GM23338 (cell line): ENCODE measurements around the gene MRTFA. TPM values are rescaled to one million over a fixed set of nuclear protein-coding genes. Genes with fewer than 3 reads are reported as not detected.

ENCODE experiments used
- ATAC-seq: fragments of 200-7000 bp; cut with Tn5 transposase; 3 replicates; pipeline ENCODE4 v1.9.1; 2020
- DNase-seq: peaks from one replicate; pipeline ENCODE4 v3.0.0-alpha.2; 2015; ENCODE audit warnings: low spot score
- H2AFZ ChIP-seq: fragments of 200-600 bp; sonication (generic); 2 replicates; pipeline ENCODE4 v1.8.0; 2016; ENCODE audit warnings: antibody characterized with exemption, mild to moderate bottlenecking, moderate library complexity
- H3F3A ChIP-seq: fragments of 200-600 bp; sonication (generic); replicated peaks from 2 replicates; pipeline ENCODE4 v1.8.0; 2017; ENCODE audit warnings: antibody characterized with exemption, mixed run types, low read depth
- H3K27ac ChIP-seq: fragments of 200-600 bp; sonication (generic); 2 replicates; pipeline ENCODE4 v1.6.1; 2016; ENCODE audit warnings: low read depth
- H3K27me3 ChIP-seq: fragments of 200-600 bp; sonication (generic); 2 replicates; pipeline ENCODE4 v1.8.0; 2016; ENCODE audit warnings: mild to moderate bottlenecking, mixed run types, moderate library complexity; ENCODE audit not compliant: insufficient read depth
- H3K36me3 ChIP-seq: fragments of 200-600 bp; sonication (generic); 2 replicates; pipeline ENCODE4 v1.8.0; 2016; ENCODE audit warnings: mild to moderate bottlenecking; ENCODE audit not compliant: insufficient read depth
- H3K4me1 ChIP-seq: fragments of 200-600 bp; sonication (generic); 2 replicates; pipeline ENCODE4 v1.8.0; 2016; ENCODE audit warnings: mild to moderate bottlenecking, moderate library complexity; ENCODE audit not compliant: insufficient read depth
- H3K4me2 ChIP-seq: fragments of 200-600 bp; sonication (generic); 2 replicates; pipeline ENCODE4 v1.7.1; 2017; ENCODE audit warnings: mixed run types
- H3K4me3 ChIP-seq: fragments of 200-600 bp; sonication (generic); 2 replicates; pipeline ENCODE4 v1.6.1; 2016; ENCODE audit warnings: mixed run types
- H3K79me2 ChIP-seq: fragments of 200-600 bp; sonication (generic); replicated peaks from 2 replicates; pipeline ENCODE4 v1.8.0; 2017; ENCODE audit warnings: mild to moderate bottlenecking; ENCODE audit not compliant: insufficient read depth
- H3K9me2 ChIP-seq: fragments of 200-600 bp; sonication (generic); 2 replicates; pipeline ENCODE4 v1.8.0; 2017; ENCODE audit not compliant: insufficient read depth
- H4K20me1 ChIP-seq: fragments of 200-600 bp; sonication (generic); replicated peaks from 2 replicates; pipeline ENCODE4 v1.8.0; 2017; ENCODE audit warnings: mild to moderate bottlenecking; ENCODE audit not compliant: insufficient read depth
- H3K27ac Mint-ChIP-seq: 2 replicates; pipeline ENCODE4 v1.8.0; 2020; ENCODE audit warnings: inconsistent platforms, mild to moderate bottlenecking, moderate library complexity, mixed read lengths
- H3K27me3 Mint-ChIP-seq: 3 replicates; pipeline ENCODE4 v1.8.0; 2022; ENCODE audit warnings: low read depth, mild to moderate bottlenecking, moderate library complexity, mixed read lengths, inconsistent platforms; ENCODE audit not compliant: insufficient read depth, poor library complexity
- H3K36me3 Mint-ChIP-seq: 3 replicates; pipeline ENCODE4 v1.8.0; 2021; ENCODE audit warnings: low read depth, mild to moderate bottlenecking, inconsistent platforms, moderate library complexity, mixed read lengths
- H3K4me1 Mint-ChIP-seq: 3 replicates; pipeline ENCODE4 v1.8.0; 2020; ENCODE audit warnings: mild to moderate bottlenecking, inconsistent platforms, mixed read lengths
- H3K4me3 Mint-ChIP-seq: 3 replicates; pipeline ENCODE4 v1.8.0; 2021; ENCODE audit warnings: moderate library complexity, mild to moderate bottlenecking, inconsistent platforms, mixed read lengths
- H3K9me3 Mint-ChIP-seq: 3 replicates; pipeline ENCODE4 v1.8.0; 2020; ENCODE audit warnings: moderate library complexity, mild to moderate bottlenecking, inconsistent platforms, mixed read lengths
- CTCF ChIP-seq, 2 experiments: fragments of 200-600 bp in 1 of 2; sonication (generic) in 1 of 2; conservative IDR thresholded peaks; 2 replicates each; pipeline versions ENCODE4 v1.5.1 to v1.6.1; 2016 to 2017; ENCODE audit warnings: antibody characterized with exemption in 2 of 2, low read depth in 2 of 2, mild to moderate bottlenecking in 2 of 2, moderate library complexity in 1 of 2
- JUNB ChIP-seq: IDR thresholded peaks from one replicate; pipeline ENCODE4 v1.6.1; 2016; ENCODE audit warnings: antibody characterized with exemption; ENCODE audit not compliant: unreplicated experiment
- ZNF331 ChIP-seq: fragments of 250-450 bp; sonication (Bioruptor Pico); IDR thresholded peaks from 2 replicates; pipeline ENCODE4 v1.5.0; 2020; ENCODE audit warnings: low read depth, mild to moderate bottlenecking, moderate library complexity
- polyA plus RNA-seq: library from polyadenylated mRNA; unstranded; fragments of >200 nt; fragmentation: Nextera tagmentation; extraction: Ambion mirVana; gene quantifications from 2 replicates; pipeline ENCODE4 v1.2.1, GENCODE V29; 2016
- total RNA-seq: library from RNA; depleted of rRNA; stranded (reverse); fragments of >200 nt; shearing (Covaris generic); gene quantifications from 2 replicates; pipeline ENCODE4 v1.2.3, GENCODE V29; 2014

Gene MRTFA
- total and polyA plus RNA-seq, 2 experiments from 2014 or later: 18.1 to 92.4 TPM

GRCh38 chr22:40525250-40525884 is 111.2 kb downstream of the MRTFA start:
- no peak overlapping the region for H3K27ac Mint-ChIP-seq
- no peak overlapping the region for H3K4me2 ChIP-seq

GRCh38 chr22:40524392-40525249 is 111.9 kb downstream of the MRTFA start:
- ATAC-seq (peak; percentile 49; the same call in 2 of the 3 replicates), DNase-seq (peak; percentile 40)
- Mint-ChIP-seq H3K27ac (no peak overlapping the region), H3K4me1 (no peaks in the 10 kb centered on the region), H3K9me3 (peaks cover 2% of the 10 kb centered on the region; the same call in 2 of the 3 replicates), H3K4me3 (no peak overlapping the region), H3K27me3 (peaks cover 2% of the 10 kb centered on the region), H3K36me3 (peaks cover 15% of the 10 kb centered on the region; the same call in 2 of the 3 replicates)
- Histone ChIP-seq H3K27me3 (no peaks in the 10 kb centered on the region), H3K36me3 (no peaks in the 10 kb centered on the region), H2AFZ (no peak overlapping the region), H3K27ac (no peak overlapping the region), H4K20me1 (no peaks in the 10 kb centered on the region), H3K9me2 (no peaks in the 10 kb centered on the region), H3F3A (no peaks in the 10 kb centered on the region), H3K4me2 (no peak overlapping the region), H3K79me2 (peaks cover 36% of the 10 kb centered on the region), H3K4me3 (no peak overlapping the region), H3K4me1 (no peaks in the 10 kb centered on the region)
- peak; percentile 44 to 62 for TF ChIP-seq CTCF (conservative IDR thresholded peaks at IDR 0.05; ENCODE audit: low read depth in 2 of 2)
- no peak for TF ChIP-seq JUNB

More at GRCh38 chr22:40525250-40525884, 111.2 kb downstream of the MRTFA start:
- Histone ChIP-seq H3K4me3 (no peak overlapping the region), H3F3A (no peaks in the 10 kb centered on the region), H3K36me3 (no peaks in the 10 kb centered on the region), H4K20me1 (no peaks in the 10 kb centered on the region), H3K27ac (no peak overlapping the region), H3K9me2 (no peaks in the 10 kb centered on the region), H3K79me2 (peaks cover 42% of the 10 kb centered on the region), H3K27me3 (no peaks in the 10 kb centered on the region), H2AFZ (no peak overlapping the region), H3K4me1 (no peaks in the 10 kb centered on the region)
- H3K9me3 Mint-ChIP-seq: peaks cover 2% of the 10 kb centered on the region; the same call in 2 of the 3 replicates
- no peaks in the 10 kb centered on the region for H3K4me1 Mint-ChIP-seq
- H3K27me3 Mint-ChIP-seq: peaks cover 3% of the 10 kb centered on the region
- H3K36me3 Mint-ChIP-seq: peaks cover 15% of the 10 kb centered on the region; the same call in 2 of the 3 replicates
- ATAC-seq (peak; percentile 87), DNase-seq (peak; percentile 72)
- H3K4me3 Mint-ChIP-seq: no peak overlapping the region
- no peak for TF ChIP-seq ZNF331 (CRISPR knock-in tag)
- TF ChIP-seq CTCF (conservative IDR thresholded peaks at IDR 0.05; ENCODE audit: low read depth in 2 of 2): peak; percentile 75 to 96
